HG03280 (cell line): ENCODE measurements around the gene LAMA1.
"Not testable (repeated sequence)": the region's sequence is repeated elsewhere in the genome, so short reads cannot be mapped to it uniquely, and the experiment has no call there.

Source experiments
- ATAC-seq: cut with Tn5 transposase; IDR thresholded peaks from one replicate; pipeline ENCODE4 v1.9.1; 2021; ENCODE audit warnings: mild to moderate bottlenecking, moderate library complexity; ENCODE audit not compliant: unreplicated experiment

Gene LAMA1

GRCh38 chr18:7117390-7118355 is at the start of gene LAMA1:
TSS of gene LAMA1 (minus strand) at chr18:7117797. CDS start at chr18:7117720, 77 bp downstream.
- no peak for ATAC-seq

- ATAC-seq: no peak
Observed at GRCh38 chr18:7165846-7166393, 48.3 kb upstream of the LAMA1 start.

- no peak for ATAC-seq
Observed at GRCh38 chr18:7164323-7165004, 46.9 kb upstream of the LAMA1 start.

- no peak for ATAC-seq
Observed at GRCh38 chr18:7158216-7158615, 40.6 kb upstream of the LAMA1 start.

- ATAC-seq: no peak
Observed at GRCh38 chr18:7157760-7158159, 40.2 kb upstream of the LAMA1 start.

GRCh38 chr18:7155887-7156286 is 38.3 kb upstream of the LAMA1 start:
- ATAC-seq: no peak

- no peak for ATAC-seq
Observed at GRCh38 chr18:7155092-7155491, 37.5 kb upstream of the LAMA1 start.

- no peak for ATAC-seq
Observed at GRCh38 chr18:7152440-7152839, 34.8 kb upstream of the LAMA1 start.

GRCh38 chr18:7147399-7147798 is 29.8 kb upstream of the LAMA1 start:
- no peak for ATAC-seq

- ATAC-seq: no peak
Observed at GRCh38 chr18:7146067-7146466, 28.5 kb upstream of the LAMA1 start.

- not testable (repeated sequence) for ATAC-seq
Observed at GRCh38 chr18:7144921-7145320, 27.3 kb upstream of the LAMA1 start.

GRCh38 chr18:7141287-7141686 is 23.7 kb upstream of the LAMA1 start:
- no peak for ATAC-seq

GRCh38 chr18:7139409-7139808 is 21.8 kb upstream of the LAMA1 start:
- no peak for ATAC-seq

- no peak for ATAC-seq
Observed at GRCh38 chr18:7133181-7133580, 15.6 kb upstream of the LAMA1 start.

- ATAC-seq: no peak
Observed at GRCh38 chr18:7132356-7133150, 15.0 kb upstream of the LAMA1 start.

- ATAC-seq: no peak
Observed at GRCh38 chr18:7122376-7122775, 4.8 kb upstream of the LAMA1 start.

GRCh38 chr18:7116792-7117389 is 706 bp downstream of the LAMA1 start:
- ATAC-seq: no peak

- ATAC-seq: no peak
Observed at GRCh38 chr18:7116001-7116730, 1.4 kb downstream of the LAMA1 start.

- ATAC-seq: no peak
Observed at GRCh38 chr18:7112936-7113335, 4.7 kb downstream of the LAMA1 start.

- no peak for ATAC-seq
Observed at GRCh38 chr18:7111134-7111533, 6.5 kb downstream of the LAMA1 start.
